ENCODE measurements around the gene TRIP6. TPM values are rescaled to one million over a fixed set of nuclear protein-coding genes. Genes with fewer than 3 reads are reported as not detected.
A peak's percentile ranks its signal among the peaks of the same experiment; 100 is the strongest.

Gene TRIP6
- total RNA-seq, 1 experiment from 2014 or later = 140 TPM

- DNase-seq (ENCODE audit: low spot score) (peak; percentile 98), ATAC-seq (peak; percentile 94)
- H3K9me3 Mint-ChIP-seq = no peaks in the 10 kb centered on the region
- peaks cover 84% of the 10 kb centered on the region for H3K36me3 Mint-ChIP-seq
- CTCF ChIA-PET = interaction anchor here (0.6 to 2.2 kb wide), 20 partner anchors 13 to 318 kb away, joined by 3 to 14 read pairs (median 4); partner anchors contain the start of genes EPHB4, POP7, SLC12A9 and UFSP1
- H3K27me3 Mint-ChIP-seq (ENCODE audit: low read depth) = no peaks in the 10 kb centered on the region
- H3K27ac Mint-ChIP-seq = peak within 1 kb of the TSS; percentile 99
- H3K4me1 Mint-ChIP-seq = peaks cover 19% of the 10 kb centered on the region
- H3K4me3 Mint-ChIP-seq = peak within 1 kb of the TSS; percentile 98
- POLR2A ChIA-PET = interaction anchor here (0.6 to 3.1 kb wide), 15 partner anchors 8 to 261 kb away, joined by 3 to 71 read pairs (median 4); partner anchors contain the start of genes EPHB4, POP7, SLC12A9 and TRIP6
- TF ChIP-seq ZMAT4 (CRISPR knock-in tag; IDR thresholded peaks at IDR 0.05) (peak; percentile 42; the same call in 1 of the 2 replicates), NFE2L1 (CRISPR knock-in tag; IDR thresholded peaks at IDR 0.05) (peak; percentile 74), ZNF281 (CRISPR knock-in tag; IDR thresholded peaks at IDR 0.05) (peak; percentile 73; the same call in 1 of the 2 replicates), TEAD4 (CRISPR knock-in tag; IDR thresholded peaks at IDR 0.05) (no peak), NR3C1 (CRISPR knock-in tag; conservative IDR thresholded peaks at IDR 0.05; ENCODE audit: low read depth) (no peak), NR2C2 (CRISPR knock-in tag; IDR thresholded peaks at IDR 0.05) (no peak; the same call in 1 of the 2 replicates), GRHL2 (CRISPR knock-in tag; IDR thresholded peaks at IDR 0.05; ENCODE audit: insufficient replicate concordance, severe bottlenecking) (no peak), USF2 (CRISPR knock-in tag; IDR thresholded peaks at IDR 0.05) (no peak; the same call in none of the 2 replicates), ELF4 (CRISPR knock-in tag; IDR thresholded peaks at IDR 0.05; ENCODE audit: low read depth) (no peak), SP1 (CRISPR knock-in tag; conservative IDR thresholded peaks at IDR 0.05) (peak; percentile 98), SMAD3 (CRISPR knock-in tag; IDR thresholded peaks at IDR 0.05; ENCODE audit: borderline replicate concordance) (peak; percentile 95), TEAD1 (CRISPR knock-in tag; IDR thresholded peaks at IDR 0.05) (peak; percentile 61), ZNF416 (CRISPR knock-in tag; IDR thresholded peaks at IDR 0.05) (no peak), ARID4B (CRISPR knock-in tag; IDR thresholded peaks at IDR 0.05; ENCODE audit: borderline replicate concordance) (peak; percentile 61; the same call in 1 of the 2 replicates), ETV6 (CRISPR knock-in tag; IDR thresholded peaks at IDR 0.05) (no peak; the same call in 1 of the 2 replicates), CTCF (IDR thresholded peaks at IDR 0.05) (no peak), IRF2 (CRISPR knock-in tag; IDR thresholded peaks at IDR 0.05; ENCODE audit: borderline replicate concordance, low read depth) (no peak), RORB (CRISPR knock-in tag; IDR thresholded peaks at IDR 0.05) (no peak), HMGXB4 (CRISPR knock-in tag; IDR thresholded peaks at IDR 0.05) (peak; percentile 11; the same call in 1 of the 2 replicates), CDX4 (CRISPR knock-in tag; IDR thresholded peaks at IDR 0.05; ENCODE audit: borderline replicate concordance) (no peak), MXD4 (CRISPR knock-in tag; IDR thresholded peaks at IDR 0.05; ENCODE audit: borderline replicate concordance) (no peak), ZNF317 (CRISPR knock-in tag; IDR thresholded peaks at IDR 0.05; ENCODE audit: borderline replicate concordance, low read depth) (no peak), ZNF423 (CRISPR knock-in tag; IDR thresholded peaks at IDR 0.05) (no peak), ZNF263 (CRISPR knock-in tag; IDR thresholded peaks at IDR 0.05; ENCODE audit: low read depth) (no peak)
These were observed 7.6 kb downstream of the TRIP6 start, which contains the start of gene SRRT for GRCh38 chr7:100874577-100875355. Gene SRRT, plus strand, starts transcription at chr7:100875103. Its CDS starts 488 bp downstream, at chr7:100875591.
